ENCODE data around the gene MISP3. TPM values are rescaled to one million over a fixed set of nuclear protein-coding genes. Genes with fewer than 3 reads are reported as not detected.
A peak's percentile ranks its signal among the peaks of the same experiment; 100 is the strongest.

MISP3 gene
- total RNA-seq, 1 experiment from 2014 or later: 0.54 TPM

GRCh38 chr19:14078411-14078810 lies 5.8 kb downstream of the MISP3 start:
- H3K9me3 Mint-ChIP-seq (ENCODE audit: unreplicated experiment): no peaks in the 10 kb centered on the region
- no peaks in the 10 kb centered on the region for H3K4me1 Mint-ChIP-seq (ENCODE audit: insufficient read depth, unreplicated experiment)

GRCh38 chr19:14080887-14081796 lies 8.6 kb downstream of the MISP3 start:
- peak; percentile 100 for DNase-seq (ENCODE audit: unreplicated experiment)
- POLR2A ChIA-PET: interaction anchor here (0.6 to 3.1 kb wide), 18 partner anchors 7 to 1471 kb away, joined by 3 to 23 read pairs (median 4); partner anchors contain the start of genes ASF1B and RFX1
- intact Hi-C loops (cut with micrococcal nuclease): loop anchor here (2.0 to 5.0 kb wide), 2 partner anchors 36 to 74 kb away; partner anchors contain the start of genes PRKACA and RFX1
- no peak for TF ChIP-seq CTCF (IDR thresholded peaks at IDR 0.05; ENCODE audit: unreplicated experiment)
- TSS peak; percentile 73 for BruUV-seq (replicated peaks)
- CTCF ChIA-PET: interaction anchor here (0.5 to 1.2 kb wide), 7 partner anchors 8 to 351 kb away, joined by 3 to 5 read pairs (median 3); no protein-coding TSS in a partner anchor
- Mint-ChIP-seq H3K36me3 (ENCODE audit: insufficient read depth, unreplicated experiment) (no peaks in the 10 kb centered on the region), H3K27ac (ENCODE audit: low read depth, unreplicated experiment) (peak overlapping the region; percentile 96), H3K27me3 (ENCODE audit: insufficient read depth, unreplicated experiment) (no peaks in the 10 kb centered on the region), H3K4me3 (ENCODE audit: unreplicated experiment) (peak overlapping the region; percentile 90), H3K9me3 (ENCODE audit: unreplicated experiment) (no peaks in the 10 kb centered on the region), H3K4me1 (ENCODE audit: insufficient read depth, unreplicated experiment) (no peaks in the 10 kb centered on the region)

More at GRCh38 chr19:14078411-14078810, 5.8 kb downstream of the MISP3 start:
- POLR2A ChIA-PET: interaction anchor here (0.5 kb wide), 2 partner anchors 314 to 1326 kb away, joined by 3 read pairs; partner anchors contain the start of gene MRI1
- H3K36me3 Mint-ChIP-seq (ENCODE audit: insufficient read depth, unreplicated experiment): no peaks in the 10 kb centered on the region
- CTCF ChIA-PET: interaction anchor here (0.6 to 3.7 kb wide), 8 partner anchors 9 to 403 kb away, joined by 3 to 17 read pairs (median 4); a partner anchor contains a TSS
- H3K27me3 Mint-ChIP-seq (ENCODE audit: insufficient read depth, unreplicated experiment): no peaks in the 10 kb centered on the region
- TF ChIP-seq CTCF (IDR thresholded peaks at IDR 0.05; ENCODE audit: unreplicated experiment): no peak
- intact Hi-C loops (cut with micrococcal nuclease): no loop called here
- no TSS peak for BruUV-seq (replicated peaks)
- no peak overlapping the region for H3K4me3 Mint-ChIP-seq (ENCODE audit: unreplicated experiment)
- DNase-seq (ENCODE audit: unreplicated experiment): no peak
- no peak overlapping the region for H3K27ac Mint-ChIP-seq (ENCODE audit: low read depth, unreplicated experiment)

GRCh38 chr19:14081797-14082674 lies 9.4 kb downstream of the MISP3 start:
- H3K27me3 Mint-ChIP-seq (ENCODE audit: insufficient read depth, unreplicated experiment): no peaks in the 10 kb centered on the region
- intact Hi-C loops (cut with micrococcal nuclease): loop anchor here (2.0 to 5.0 kb wide), 2 partner anchors 35 to 75 kb away; partner anchors contain the start of genes PRKACA and RFX1
- H3K36me3 Mint-ChIP-seq (ENCODE audit: insufficient read depth, unreplicated experiment): no peaks in the 10 kb centered on the region
- no peak for DNase-seq (ENCODE audit: unreplicated experiment)
- no peaks in the 10 kb centered on the region for H3K9me3 Mint-ChIP-seq (ENCODE audit: unreplicated experiment)
- H3K27ac Mint-ChIP-seq (ENCODE audit: low read depth, unreplicated experiment): peak overlapping the region; percentile 96
- H3K4me1 Mint-ChIP-seq (ENCODE audit: insufficient read depth, unreplicated experiment): no peaks in the 10 kb centered on the region
- CTCF ChIA-PET: interaction anchor here (1.1 to 1.6 kb wide), 4 partner anchors 23 to 1117 kb away, joined by 4 to 8 read pairs (median 4); no protein-coding TSS in a partner anchor
- TF ChIP-seq CTCF (IDR thresholded peaks at IDR 0.05; ENCODE audit: unreplicated experiment): no peak
- POLR2A ChIA-PET: interaction anchor here (0.6 to 3.1 kb wide), 14 partner anchors 7 to 1472 kb away, joined by 3 to 23 read pairs (median 5); partner anchors contain the start of genes ASF1B, DCAF15, DNAJB1 and RFX1
- peak overlapping the region; percentile 90 for H3K4me3 Mint-ChIP-seq (ENCODE audit: unreplicated experiment)
- TSS peak; percentile 62 for BruUV-seq (replicated peaks)

Measured in MCF 10A (cell line).